Breast epithelium (tissue), 4 donors: ENCODE measurements around the gene IQCE. TPM values are rescaled to one million over a fixed set of nuclear protein-coding genes. Genes with fewer than 3 reads are reported as not detected.

ENCODE experiments used
- DNase-seq, 2 donors: peaks; one replicate each; pipeline ENCODE4 v3.0.0-alpha.2; 2019; ENCODE audit warnings: low spot score in 2 of 2
- H3K27ac ChIP-seq, 2 donors: fragments of 200-600 bp; sonication (generic) in 1 of 2; one replicate each; pipeline ENCODE4 v1.5.1; 2016 to 2019; ENCODE audit warnings: mild to moderate bottlenecking in 1 of 2
- H3K27me3 ChIP-seq, 2 donors: fragments of 200-600 bp; sonication (generic) in 1 of 2; one replicate each; pipeline versions ENCODE4 v1.5.1 to v1.6.0; 2017 to 2019; ENCODE audit warnings: control low read depth in 1 of 2, mild to moderate bottlenecking in 1 of 2
- H3K36me3 ChIP-seq: fragments of 200-600 bp; one replicate; pipeline ENCODE4 v1.5.1; 2019
- H3K4me1 ChIP-seq, 2 donors: fragments of 200-600 bp; sonication (generic); one replicate each; pipeline ENCODE4 v1.5.1; 2016 to 2019; ENCODE audit warnings: control low read depth in 1 of 2
- H3K4me3 ChIP-seq, 3 donors: fragments of 200-600 bp; sonication (generic); 1 replicate in 2 of 3; 2 replicates in 1 of 3; pipeline ENCODE4 v1.5.1; 2016 to 2019; ENCODE audit warnings: mild to moderate bottlenecking in 3 of 3, moderate library complexity in 2 of 3
- H3K9me3 ChIP-seq, 2 donors: fragments of 200-600 bp; sonication (generic) in 1 of 2; one replicate each; pipeline ENCODE4 v1.5.1; 2016 to 2019; ENCODE audit warnings: control low read depth in 1 of 2
- CTCF ChIP-seq, 3 donors: fragments of 450-650 bp; IDR thresholded peaks; one replicate each; pipeline ENCODE4 v1.5.1; 2016 to 2017; ENCODE audit warnings: antibody characterized with exemption in 3 of 3, mild to moderate bottlenecking in 3 of 3, moderate library complexity in 3 of 3
- POLR2A ChIP-seq: fragments of 450-650 bp; IDR thresholded peaks from one replicate; pipeline ENCODE4 v1.6.1; 2016; ENCODE audit warnings: antibody characterized with exemption, mild to moderate bottlenecking, moderate library complexity
- POLR2AphosphoS5 ChIP-seq, 3 donors: sonication (generic); formaldehyde crosslinking; IDR thresholded peaks; one replicate each; pipeline ENCODE4 v1.6.1; 2017; ENCODE audit warnings: antibody characterized with exemption in 3 of 3
- intact Hi-C: fragments of 100-400 bp; cut with DNase I; formaldehyde crosslinking; loops from one replicate; pipeline ENCODE4 v1.15.1; 2023; ENCODE audit warnings: low total_unique reads
- total RNA-seq, 3 donors: library from RNA; depleted of rRNA; stranded (reverse); fragments of >200 nt; gene quantifications; one replicate each; pipeline ENCODE4 v1.1.0, GENCODE V29; 2016

Gene IQCE
- total RNA-seq, 3 donors from 2014 or later = 13.4 to 22.7 (median 13.8) TPM

- peaks cover 24 to 35% of the 10 kb centered on the region in 2 donors for H3K4me1 ChIP-seq
- TF ChIP-seq POLR2AphosphoS5 (IDR thresholded peaks at IDR 0.05) (peak in 1 of 3 donors; percentile 68), POLR2A (no peak)
Observed at GRCh38 chr7:2519119-2519930, 39.5 kb upstream of the IQCE start, which contains the start of gene LFNG. Gene LFNG, plus strand, starts transcription at chr7:2519774. Its CDS starts 88 bp downstream, at chr7:2519862.

GRCh38 chr7:2520131-2520760, 38.5 kb upstream of the IQCE start:
- Histone ChIP-seq H3K4me3 (peak overlapping the region; percentile 50 to 85 (median 63)), H3K27ac (peak overlapping the region; percentile 64 to 79), H3K9me3 (no peaks in the 10 kb centered on the region), H3K27me3 (no peaks in the 10 kb centered on the region), H3K4me1 (peaks cover 28 to 43% of the 10 kb centered on the region in 2 donors), H3K36me3 (no peaks in the 10 kb centered on the region)
- intact Hi-C loops = no loop called here
- peak in 1 of 3 donors; percentile 24 for TF ChIP-seq CTCF (IDR thresholded peaks at IDR 0.05)
- TF ChIP-seq POLR2AphosphoS5 (IDR thresholded peaks at IDR 0.05) = no peak
- no peak for DNase-seq

More at GRCh38 chr7:2519119-2519930, 39.5 kb upstream of the IQCE start, which contains the start of gene LFNG:
- Histone ChIP-seq H3K9me3 (no peaks in the 10 kb centered on the region), H3K36me3 (no peaks in the 10 kb centered on the region), H3K4me3 (peak within 1 kb of the TSS; percentile 50 to 85 (median 63)), H3K27ac (peak within 1 kb of the TSS; percentile 79 to 91), H3K27me3 (no peaks in the 10 kb centered on the region)
- intact Hi-C loops = no loop called here
- peak; percentile 75 to 77 for DNase-seq

GRCh38 chr7:2520761-2521290, 38.0 kb upstream of the IQCE start:
- DNase-seq = no peak
- H3K4me3 ChIP-seq = peak overlapping the region; percentile 50 to 85 (median 63)
- no peaks in the 10 kb centered on the region for H3K36me3 ChIP-seq
- intact Hi-C loops = no loop called here
- H3K27me3 ChIP-seq = no peaks in the 10 kb centered on the region
- H3K27ac ChIP-seq = peak overlapping the region; percentile 79 to 81
- no peak for TF ChIP-seq CTCF (IDR thresholded peaks at IDR 0.05)
- no peaks in the 10 kb centered on the region for H3K9me3 ChIP-seq
- H3K4me1 ChIP-seq = peaks cover 30 to 48% of the 10 kb centered on the region in 2 donors

- no peaks in the 10 kb centered on the region for H3K27me3 ChIP-seq
- peaks cover 30 to 48% of the 10 kb centered on the region in 2 donors for H3K4me1 ChIP-seq
- H3K36me3 ChIP-seq = no peaks in the 10 kb centered on the region
- no peaks in the 10 kb centered on the region for H3K9me3 ChIP-seq
- H3K4me3 ChIP-seq = peak overlapping the region; percentile 50 to 85 (median 63)
- DNase-seq = no peak
- TF ChIP-seq POLR2AphosphoS5 (IDR thresholded peaks at IDR 0.05) (no peak), POLR2A (no peak), CTCF (IDR thresholded peaks at IDR 0.05) (no peak)
- intact Hi-C loops = no loop called here
- H3K27ac ChIP-seq = peak overlapping the region; percentile 79 to 81
Observed at GRCh38 chr7:2521341-2521745, 37.4 kb upstream of the IQCE start.

- peak overlapping the region; percentile 50 to 85 (median 63) for H3K4me3 ChIP-seq
- no peaks in the 10 kb centered on the region for H3K9me3 ChIP-seq
- H3K27me3 ChIP-seq = no peaks in the 10 kb centered on the region
- peaks cover 30 to 48% of the 10 kb centered on the region in 2 donors for H3K4me1 ChIP-seq
- H3K36me3 ChIP-seq = no peaks in the 10 kb centered on the region
- TF ChIP-seq POLR2AphosphoS5 (IDR thresholded peaks at IDR 0.05) (no peak), POLR2A (no peak), CTCF (IDR thresholded peaks at IDR 0.05) (no peak)
- DNase-seq = no peak
- H3K27ac ChIP-seq = peak overlapping the region; percentile 79 to 81
- intact Hi-C loops = no loop called here
Observed at GRCh38 chr7:2521952-2522591, 36.7 kb upstream of the IQCE start.
